SIG-M5 treated with dmso at 0.1 percent for 504 hours (cell line): ENCODE results near the gene TRPV2.

ENCODE experiments used
- DNase-seq: peaks from one replicate; lab custom pipeline; 2025; ENCODE audit not compliant: unreplicated experiment; lab: John Stamatoyannopoulos, UW

The TRPV2 gene

GRCh38 chr17:16406742-16407674 lies 8.4 kb upstream of the TRPV2 start:
- DNase-seq = no peak

GRCh38 chr17:16407911-16408588 lies 7.3 kb upstream of the TRPV2 start:
- DNase-seq = no peak

GRCh38 chr17:16417399-16417798 lies 2.0 kb downstream of the TRPV2 start:
- no peak for DNase-seq

GRCh38 chr17:16417896-16418684 lies 2.7 kb downstream of the TRPV2 start:
- DNase-seq = no peak

GRCh38 chr17:16418685-16419068 lies 3.3 kb downstream of the TRPV2 start:
- no peak for DNase-seq

- DNase-seq = peak; percentile 49
Measured at GRCh38 chr17:16419074-16419928, 3.9 kb downstream of the TRPV2 start.

GRCh38 chr17:16419929-16420271 lies 4.5 kb downstream of the TRPV2 start:
- DNase-seq = no peak

- DNase-seq = no peak
Measured at GRCh38 chr17:16422416-16422815, 7.0 kb downstream of the TRPV2 start.

GRCh38 chr17:16423226-16423872 lies 8.0 kb downstream of the TRPV2 start:
- no peak for DNase-seq

- DNase-seq = no peak
Measured at GRCh38 chr17:16425202-16425601, 9.8 kb downstream of the TRPV2 start.

- no peak for DNase-seq
Measured at GRCh38 chr17:16425698-16426659, 10.6 kb downstream of the TRPV2 start.

GRCh38 chr17:16427020-16427419 lies 11.6 kb downstream of the TRPV2 start:
- DNase-seq = no peak

- DNase-seq = peak; percentile 70
Measured at GRCh38 chr17:16428098-16428882, 12.9 kb downstream of the TRPV2 start.

- DNase-seq = no peak
Measured at GRCh38 chr17:16429083-16429482, 13.7 kb downstream of the TRPV2 start.

- no peak for DNase-seq
Measured at GRCh38 chr17:16430650-16431049, 15.3 kb downstream of the TRPV2 start.

- DNase-seq = no peak
Measured at GRCh38 chr17:16432017-16432416, 16.6 kb downstream of the TRPV2 start.

- no peak for DNase-seq
Measured at GRCh38 chr17:16433514-16433913, 18.1 kb downstream of the TRPV2 start.

- no peak for DNase-seq
Measured at GRCh38 chr17:16434662-16435061, 19.3 kb downstream of the TRPV2 start.
